Upper lobe of right lung (tissue), 1 donor: ENCODE results near the gene LTBP3. TPM values are rescaled to one million over a fixed set of nuclear protein-coding genes. Genes with fewer than 3 reads are reported as not detected.

Experiments used
- ATAC-seq: fragments of 200-7000 bp; cut with Tn5 transposase; one replicate; pipeline ENCODE4 v1.9.1; 2020; ENCODE audit warnings: mild to moderate bottlenecking, moderate library complexity
- DNase-seq: peaks from one replicate; pipeline ENCODE4 v3.0.0-alpha.2; 2020
- H3K27ac ChIP-seq: fragments of 200-600 bp; one replicate; pipeline ENCODE4 v1.8.0; 2022
- H3K27me3 ChIP-seq: fragments of 200-600 bp; one replicate; pipeline ENCODE4 v1.8.0; 2022; ENCODE audit warnings: mild to moderate bottlenecking
- H3K36me3 ChIP-seq: fragments of 200-600 bp; one replicate; pipeline ENCODE4 v1.8.0; 2022
- H3K4me1 ChIP-seq: fragments of 200-600 bp; one replicate; pipeline ENCODE4 v1.8.0; 2022
- H3K4me3 ChIP-seq: fragments of 200-600 bp; one replicate; pipeline ENCODE4 v1.8.0; 2022; ENCODE audit warnings: mild to moderate bottlenecking
- H3K9me3 ChIP-seq: fragments of 200-600 bp; one replicate; pipeline ENCODE4 v1.8.0; 2022
- CTCF ChIP-seq: fragments of 200-600 bp; IDR thresholded peaks from one replicate; pipeline ENCODE4 v1.8.0; 2022; ENCODE audit warnings: antibody characterized with exemption
- intact Hi-C: fragments of 100-400 bp; cut with DNase I; formaldehyde crosslinking; loops from one replicate; pipeline ENCODE4 v1.11.0; 2022
- total RNA-seq: library from RNA; stranded (reverse); fragmentation: NEBNext Ultra II Directional; extraction: Animal tissue kit (Norgen Biotek cat#: 25700); gene quantifications from one replicate; pipeline ENCODE4 v1.2.1, GENCODE V29; 2021
- donor health status: DM: no; HTN: yes; CAD: no; lungs with severe emphysema.

Gene LTBP3
- total RNA-seq, 1 donor from 2014 or later = 128 TPM

- ATAC-seq (no peak), DNase-seq (no peak)
- peak overlapping the region; percentile 66 for H3K4me3 ChIP-seq
- peaks cover 32% of the 10 kb centered on the region for H3K36me3 ChIP-seq
- no peak for TF ChIP-seq CTCF
- H3K9me3 ChIP-seq = no peaks in the 10 kb centered on the region
- no peaks in the 10 kb centered on the region for H3K27me3 ChIP-seq
- peaks cover 40% of the 10 kb centered on the region for H3K4me1 ChIP-seq
- intact Hi-C loops = no loop called here
- H3K27ac ChIP-seq = peak overlapping the region; percentile 84
Measured at GRCh38 chr11:65578134-65578533, 20.0 kb upstream of the LTBP3 start.

GRCh38 chr11:65577756-65578109 is 19.6 kb upstream of the LTBP3 start:
- peaks cover 41% of the 10 kb centered on the region for H3K4me1 ChIP-seq
- H3K27ac ChIP-seq = peak overlapping the region; percentile 84
- no peak for ATAC-seq
- peaks cover 32% of the 10 kb centered on the region for H3K36me3 ChIP-seq
- no peaks in the 10 kb centered on the region for H3K9me3 ChIP-seq
- no peak for TF ChIP-seq CTCF
- intact Hi-C loops = no loop called here
- no peak for DNase-seq
- no peaks in the 10 kb centered on the region for H3K27me3 ChIP-seq
- peak overlapping the region; percentile 66 for H3K4me3 ChIP-seq

GRCh38 chr11:65576867-65577755 is 19.0 kb upstream of the LTBP3 start:
- H3K4me1 ChIP-seq = peaks cover 42% of the 10 kb centered on the region
- intact Hi-C loops = no loop called here
- DNase-seq (peak; percentile 88), ATAC-seq (peak; percentile 56)
- peak overlapping the region; percentile 84 for H3K27ac ChIP-seq
- H3K9me3 ChIP-seq = no peaks in the 10 kb centered on the region
- peak overlapping the region; percentile 66 for H3K4me3 ChIP-seq
- no peak for TF ChIP-seq CTCF
- peaks cover 29% of the 10 kb centered on the region for H3K36me3 ChIP-seq
- no peaks in the 10 kb centered on the region for H3K27me3 ChIP-seq

- DNase-seq (peak; percentile 87), ATAC-seq (peak; percentile 0)
- H3K9me3 ChIP-seq = no peaks in the 10 kb centered on the region
- peaks cover 50% of the 10 kb centered on the region for H3K4me1 ChIP-seq
- H3K36me3 ChIP-seq = peaks cover 21% of the 10 kb centered on the region
- no peaks in the 10 kb centered on the region for H3K27me3 ChIP-seq
- TF ChIP-seq CTCF = no peak
- peak overlapping the region; percentile 66 for H3K4me3 ChIP-seq
- intact Hi-C loops = no loop called here
- peak overlapping the region; percentile 84 for H3K27ac ChIP-seq
Measured at GRCh38 chr11:65576232-65576866, 18.2 kb upstream of the LTBP3 start.

GRCh38 chr11:65575568-65576231 is 17.5 kb upstream of the LTBP3 start, which contains the start of gene EHBP1L1:
Gene EHBP1L1 (plus strand): TSS chr11:65576053. CDS start chr11:65576303, 250 bp downstream.
- no peak for TF ChIP-seq CTCF
- Histone ChIP-seq H3K36me3 (peaks cover 15% of the 10 kb centered on the region), H3K27ac (peak within 1 kb of the TSS; percentile 86), H3K4me3 (peak within 1 kb of the TSS; percentile 66), H3K4me1 (peaks cover 56% of the 10 kb centered on the region), H3K27me3 (no peaks in the 10 kb centered on the region), H3K9me3 (no peaks in the 10 kb centered on the region)
- DNase-seq (peak; percentile 91), ATAC-seq (peak; percentile 49)
- intact Hi-C loops = no loop called here
